ENCODE results near the gene TK2. TPM values are rescaled to one million over a fixed set of nuclear protein-coding genes. Genes with fewer than 3 reads are reported as not detected.

The TK2 gene
- polyA plus RNA-seq, 2 of the 4 experiments (the other 2 are of a cell fraction) = 13.9 to 29.5 TPM

GRCh38 chr16:66539623-66540469 lies 10.1 kb downstream of the TK2 start:
- 96% methylated on average over 3 of the region's 3 CpGs for WGBS (ENCODE audit: missing lambda C conversion rate)
- TF ChIP-seq MAFK (IDR thresholded peaks at IDR 0.05; ENCODE audit: partially characterized antibody) = peak; percentile 27
- TF ChIP-seq CEBPB (IDR thresholded peaks at IDR 0.05) = no peak
- ATAC-seq (no peak), DNase-seq (ENCODE audit: low read depth in 1 of 2, low spot score in 1 of 2) (no peak), FAIRE-seq (no peak)
- Histone ChIP-seq H3K4me3 (no peak overlapping the region), H3K4me2 (no peak overlapping the region), H3K27ac (no peak overlapping the region), H3K4me1 (no peaks in the 10 kb centered on the region), H3K9me3 (no peaks in the 10 kb centered on the region)
- POLR2A ChIA-PET = interaction anchor here (0.6 kb wide), 1 partner anchor 25 kb away, joined by 5 read pairs; no protein-coding TSS in a partner anchor
- CTCF ChIA-PET = interaction anchor here (0.6 to 0.9 kb wide), 3 partner anchors 40 to 182 kb away, joined by 3 read pairs; no protein-coding TSS in a partner anchor

DNA sequence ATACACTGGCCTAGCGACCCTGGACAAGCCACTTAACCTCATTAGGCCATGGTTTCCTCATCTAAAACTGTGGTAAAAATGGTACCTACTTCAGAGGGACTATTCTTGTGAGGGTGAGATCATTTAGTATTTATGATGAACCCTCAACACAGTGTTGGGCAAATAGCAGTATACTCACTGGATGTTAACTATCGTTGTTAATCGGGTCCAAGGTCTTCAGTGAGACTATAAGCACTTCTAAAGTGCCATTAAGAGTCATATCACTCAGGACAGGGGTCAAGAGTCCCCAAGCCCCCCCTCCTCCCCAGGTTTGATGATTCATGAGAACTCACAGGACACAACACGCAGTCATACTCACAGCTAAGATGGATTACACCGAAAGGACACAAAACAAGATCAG lies 11.0 kb downstream of the TK2 start:
- CTCF ChIA-PET = no interaction called here
- no peaks in the 10 kb centered on the region for H3K9me3 ChIP-seq
- POLR2A ChIA-PET = no interaction called here
- DNase-seq (ENCODE audit: low read depth in 1 of 2, low spot score in 1 of 2) = no peak
- 96% methylated on average over 5 of the region's 5 CpGs for WGBS (ENCODE audit: missing lambda C conversion rate)
- no peak for FAIRE-seq
- no peak overlapping the region for H3K4me3 ChIP-seq
- H3K27ac ChIP-seq = no peak overlapping the region
- TF ChIP-seq RAD21 (conservative IDR thresholded peaks at IDR 0.05 in 1 of 2, IDR thresholded peaks at IDR 0.05 in 1 of 2) (no peak), MYC (IDR thresholded peaks at IDR 0.05; ENCODE audit: borderline replicate concordance, low read length) (no peak), RARB (CRISPR knock-in tag; IDR thresholded peaks at IDR 0.05) (no peak), RNF2 (IDR thresholded peaks at IDR 0.05; ENCODE audit: borderline replicate concordance, low read depth) (no peak), SREBF2 (IDR thresholded peaks at IDR 0.05) (no peak), MAZ (IDR thresholded peaks at IDR 0.05; ENCODE audit: borderline replicate concordance, low read depth, low read length) (no peak), FOSB (CRISPR knock-in tag; IDR thresholded peaks at IDR 0.05) (no peak), TFCP2L1 (CRISPR knock-in tag; IDR thresholded peaks at IDR 0.05) (no peak), HDAC2 (IDR thresholded peaks at IDR 0.05) (no peak), PHF8 (IDR thresholded peaks at IDR 0.05; ENCODE audit: borderline replicate concordance, low read depth) (no peak), POLR2A (IDR thresholded peaks at IDR 0.05; ENCODE audit: low read length) (no peak), CHD2 (IDR thresholded peaks at IDR 0.05; ENCODE audit: low read length, partially characterized antibody) (no peak), SMC3 (IDR thresholded peaks at IDR 0.05) (no peak)
- TF ChIP-seq, protein P1, sequence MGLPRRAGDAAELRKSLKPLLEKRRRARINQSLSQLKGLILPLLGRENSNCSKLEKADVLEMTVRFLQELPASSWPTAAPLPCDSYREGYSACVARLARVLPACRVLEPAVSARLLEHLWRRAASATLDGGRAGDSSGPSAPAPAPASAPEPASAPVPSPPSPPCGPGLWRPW (IDR thresholded peaks at IDR 0.05) = no peak
- TF ChIP-seq, protein P2, sequence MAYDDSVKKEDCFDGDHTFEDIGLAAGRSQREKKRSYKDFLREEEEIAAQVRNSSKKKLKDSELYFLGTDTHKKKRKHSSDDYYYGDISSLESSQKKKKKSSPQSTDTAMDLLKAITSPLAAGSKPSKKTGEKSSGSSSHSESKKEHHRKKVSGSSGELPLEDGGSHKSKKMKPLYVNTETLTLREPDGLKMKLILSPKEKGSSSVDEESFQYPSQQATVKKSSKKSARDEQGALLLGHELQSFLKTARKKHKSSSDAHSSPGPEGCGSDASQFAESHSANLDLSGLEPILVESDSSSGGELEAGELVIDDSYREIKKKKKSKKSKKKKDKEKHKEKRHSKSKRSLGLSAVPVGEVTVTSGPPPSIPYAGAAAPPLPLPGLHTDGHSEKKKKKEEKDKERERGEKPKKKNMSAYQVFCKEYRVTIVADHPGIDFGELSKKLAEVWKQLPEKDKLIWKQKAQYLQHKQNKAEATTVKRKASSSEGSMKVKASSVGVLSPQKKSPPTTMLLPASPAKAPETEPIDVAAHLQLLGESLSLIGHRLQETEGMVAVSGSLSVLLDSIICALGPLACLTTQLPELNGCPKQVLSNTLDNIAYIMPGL (CRISPR knock-in tag; IDR thresholded peaks at IDR 0.05; ENCODE audit: borderline replicate concordance) = no peak
- TF ChIP-seq, protein P3, sequence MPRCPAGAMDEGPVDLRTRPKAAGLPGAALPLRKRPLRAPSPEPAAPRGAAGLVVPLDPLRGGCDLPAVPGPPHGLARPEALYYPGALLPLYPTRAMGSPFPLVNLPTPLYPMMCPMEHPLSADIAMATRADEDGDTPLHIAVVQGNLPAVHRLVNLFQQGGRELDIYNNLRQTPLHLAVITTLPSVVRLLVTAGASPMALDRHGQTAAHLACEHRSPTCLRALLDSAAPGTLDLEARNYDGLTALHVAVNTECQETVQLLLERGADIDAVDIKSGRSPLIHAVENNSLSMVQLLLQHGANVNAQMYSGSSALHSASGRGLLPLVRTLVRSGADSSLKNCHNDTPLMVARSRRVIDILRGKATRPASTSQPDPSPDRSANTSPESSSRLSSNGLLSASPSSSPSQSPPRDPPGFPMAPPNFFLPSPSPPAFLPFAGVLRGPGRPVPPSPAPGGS (IDR thresholded peaks at IDR 0.05) = no peak
- no peak for ATAC-seq
- H3K4me2 ChIP-seq = no peak overlapping the region
- H3K4me1 ChIP-seq = no peaks in the 10 kb centered on the region

DNA sequence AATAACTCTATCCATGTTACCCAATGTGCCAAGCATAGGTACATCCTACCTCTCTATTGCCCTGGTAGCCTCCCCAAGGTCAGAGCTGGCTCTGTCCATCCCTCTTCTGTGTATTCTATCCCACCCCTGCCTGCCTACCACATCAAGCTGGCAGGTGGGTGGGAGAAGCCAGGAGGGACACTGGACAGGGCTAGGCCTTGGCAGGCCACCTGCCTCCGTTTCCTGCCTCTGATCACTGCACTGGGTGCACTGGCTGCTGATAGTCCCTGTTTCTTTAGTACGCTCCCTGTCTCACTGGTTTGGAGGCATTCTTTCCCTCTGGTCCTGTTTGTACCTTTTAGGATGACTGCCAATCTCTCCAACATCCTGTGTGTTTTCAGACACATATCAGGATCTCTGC lies 12.7 kb downstream of the TK2 start:
- CTCF ChIA-PET = interaction anchor here (1.0 to 1.7 kb wide), 3 partner anchors 9 to 15 kb away, joined by 3 to 6 read pairs (median 5); partner anchors contain the start of gene CKLF
- no peak for FAIRE-seq

More for the DNA sequence above, 12.7 kb downstream of the TK2 start:
- H3K4me2 ChIP-seq = no peak overlapping the region
- DNase-seq (ENCODE audit: low read depth in 1 of 2, low spot score in 1 of 2) (no peak), ATAC-seq (0 out of 6 replicates have a peak, but pooled peaks of 1 of the 2 experiments have one; percentile 24)
- no peaks in the 10 kb centered on the region for H3K4me1 ChIP-seq
- H3K9me3 ChIP-seq = no peaks in the 10 kb centered on the region
- H3K4me3 ChIP-seq = no peak overlapping the region
- no peak overlapping the region for H3K27ac ChIP-seq
- no peak for TF ChIP-seq CBX2 (IDR thresholded peaks at IDR 0.05; ENCODE audit: borderline replicate concordance, low read depth)
- no peak for TF ChIP-seq RFX5 (IDR thresholded peaks at IDR 0.05)
- no peak for TF ChIP-seq EHMT2 (IDR thresholded peaks at IDR 0.05; ENCODE audit: low read depth)
- no peak for TF ChIP-seq TFCP2L1 (CRISPR knock-in tag; IDR thresholded peaks at IDR 0.05)
- no peak for TF ChIP-seq HOXB5 (CRISPR knock-in tag; IDR thresholded peaks at IDR 0.05)
- TF ChIP-seq EP300 (IDR thresholded peaks at IDR 0.05) = no peak
- no peak for TF ChIP-seq POLR2A (IDR thresholded peaks at IDR 0.05; ENCODE audit: low read length)
- no peak for TF ChIP-seq NR3C1 (IDR thresholded peaks at IDR 0.05)
- no peak for TF ChIP-seq RARB (CRISPR knock-in tag; IDR thresholded peaks at IDR 0.05)
- TF ChIP-seq ELK1 (IDR thresholded peaks at IDR 0.05; ENCODE audit: low read depth, low read length) = no peak
- TF ChIP-seq, protein P3 (IDR thresholded peaks at IDR 0.05) = no peak
- TF ChIP-seq RAD21 (conservative IDR thresholded peaks at IDR 0.05 in 1 of 2, IDR thresholded peaks at IDR 0.05 in 1 of 2) = no peak
- no peak for TF ChIP-seq MAX (IDR thresholded peaks at IDR 0.05)
- no peak for TF ChIP-seq ZNF302 (CRISPR knock-in tag; IDR thresholded peaks at IDR 0.05)
- WGBS (ENCODE audit: missing lambda C conversion rate) = 96% methylated on average over 2 of the region's 2 CpGs
- POLR2A ChIA-PET = no interaction called here
